ENCODE results near the gene KLHDC4.

DNA sequence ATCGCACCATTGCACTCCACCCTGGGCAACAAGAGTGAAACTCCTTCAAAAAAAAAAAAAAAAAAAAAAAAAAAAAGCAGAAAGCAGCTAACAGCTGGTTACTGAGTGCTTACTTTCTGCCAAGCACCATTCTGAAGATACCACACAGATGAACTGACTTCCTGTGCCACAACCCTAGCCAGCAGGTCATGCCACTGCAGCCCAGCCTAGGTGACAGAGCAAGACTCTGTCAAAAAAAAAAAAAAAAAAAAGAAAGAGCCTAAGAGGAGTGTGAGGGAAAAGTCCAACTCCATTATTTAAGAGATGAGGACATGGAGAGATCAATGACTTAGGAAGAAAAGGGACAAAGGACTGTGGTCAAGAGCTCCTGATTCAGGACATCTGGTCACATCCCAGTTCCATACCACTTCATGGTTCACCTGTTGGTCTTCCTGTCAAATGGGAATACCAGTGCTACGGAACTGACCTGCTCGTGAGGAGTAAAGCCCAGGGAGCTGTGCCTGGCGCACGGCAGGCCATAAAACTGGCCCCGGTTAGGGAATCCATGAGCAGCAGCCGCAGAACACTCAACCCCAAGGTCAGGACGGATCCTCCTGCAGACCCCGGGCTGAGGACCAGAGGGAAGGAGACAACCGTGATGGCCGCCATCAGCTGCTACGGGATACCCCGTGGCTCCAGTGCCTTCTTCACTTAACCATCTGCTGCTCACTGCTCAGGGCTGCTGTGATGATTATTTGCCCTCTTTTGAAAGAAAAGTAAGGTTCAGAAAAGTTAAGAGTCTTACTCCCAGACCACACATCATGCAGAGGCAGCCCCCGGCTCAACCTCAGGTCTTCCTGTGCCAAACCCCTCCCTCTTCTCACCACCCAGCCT, 950 bp downstream of the KLHDC4 start:
- TF ChIP-seq EP300 (IDR thresholded peaks at IDR 0.05) (no peak), POLR2A (IDR thresholded peaks at IDR 0.05) (no peak), POLR2AphosphoS5 (IDR thresholded peaks at IDR 0.05) (no peak)
- TF ChIP-seq, protein P1, sequence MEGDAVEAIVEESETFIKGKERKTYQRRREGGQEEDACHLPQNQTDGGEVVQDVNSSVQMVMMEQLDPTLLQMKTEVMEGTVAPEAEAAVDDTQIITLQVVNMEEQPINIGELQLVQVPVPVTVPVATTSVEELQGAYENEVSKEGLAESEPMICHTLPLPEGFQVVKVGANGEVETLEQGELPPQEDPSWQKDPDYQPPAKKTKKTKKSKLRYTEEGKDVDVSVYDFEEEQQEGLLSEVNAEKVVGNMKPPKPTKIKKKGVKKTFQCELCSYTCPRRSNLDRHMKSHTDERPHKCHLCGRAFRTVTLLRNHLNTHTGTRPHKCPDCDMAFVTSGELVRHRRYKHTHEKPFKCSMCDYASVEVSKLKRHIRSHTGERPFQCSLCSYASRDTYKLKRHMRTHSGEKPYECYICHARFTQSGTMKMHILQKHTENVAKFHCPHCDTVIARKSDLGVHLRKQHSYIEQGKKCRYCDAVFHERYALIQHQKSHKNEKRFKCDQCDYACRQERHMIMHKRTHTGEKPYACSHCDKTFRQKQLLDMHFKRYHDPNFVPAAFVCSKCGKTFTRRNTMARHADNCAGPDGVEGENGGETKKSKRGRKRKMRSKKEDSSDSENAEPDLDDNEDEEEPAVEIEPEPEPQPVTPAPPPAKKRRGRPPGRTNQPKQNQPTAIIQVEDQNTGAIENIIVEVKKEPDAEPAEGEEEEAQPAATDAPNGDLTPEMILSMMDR (IDR thresholded peaks at IDR 0.05): no peak
